HG03442 (cell line): Measurements from ENCODE around the gene DLGAP4.

Experiments used
- ATAC-seq: cut with Tn5 transposase; IDR thresholded peaks from one replicate; pipeline ENCODE4 v1.9.1; 2021; ENCODE audit warnings: mild to moderate bottlenecking, moderate library complexity; ENCODE audit not compliant: unreplicated experiment

Gene DLGAP4

DNA sequence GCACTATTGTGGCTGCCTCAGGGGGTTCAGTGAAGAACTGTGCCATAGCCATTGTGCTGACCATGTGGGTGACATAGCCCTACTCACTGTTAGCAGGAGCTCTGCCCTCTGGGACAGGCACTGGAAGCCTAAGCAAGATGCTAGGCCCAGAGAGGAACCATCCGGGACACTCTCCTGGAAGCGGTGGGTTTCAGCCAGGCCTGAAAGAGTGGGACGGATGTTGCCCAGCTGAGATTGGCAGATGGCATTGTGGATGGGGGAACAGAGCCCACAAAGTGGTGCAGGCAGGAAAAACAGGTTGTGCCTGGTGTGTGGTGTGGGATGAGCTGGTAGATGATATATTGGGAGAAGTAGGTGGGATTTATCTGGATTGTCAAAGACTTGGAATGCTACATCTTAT, 40.1 kb downstream of the DLGAP4 start:
- ATAC-seq: no peak

- no peak for ATAC-seq
Measured at GRCh38 chr20:36349384-36350170, 43.4 kb downstream of the DLGAP4 start.

DNA sequence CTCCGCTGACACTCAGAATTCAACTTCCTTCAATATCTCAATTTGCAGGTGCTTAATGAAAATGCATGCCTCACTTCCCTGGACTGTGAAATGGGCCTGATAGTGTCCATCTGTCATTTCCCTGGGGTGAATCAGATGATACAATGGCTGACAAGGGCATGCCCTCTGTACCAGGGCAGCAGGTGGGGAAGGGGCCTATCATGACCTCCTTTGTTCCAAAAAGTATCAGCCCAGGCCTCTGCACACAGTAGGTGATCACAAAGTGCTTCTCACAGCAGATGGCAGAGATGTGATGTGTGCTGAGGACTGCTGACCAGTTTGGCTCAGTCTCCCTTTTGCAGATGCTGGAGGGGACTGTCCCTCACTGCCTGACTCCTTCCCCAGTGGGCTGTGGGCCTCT, 44.3 kb downstream of the DLGAP4 start:
- no peak for ATAC-seq

DNA sequence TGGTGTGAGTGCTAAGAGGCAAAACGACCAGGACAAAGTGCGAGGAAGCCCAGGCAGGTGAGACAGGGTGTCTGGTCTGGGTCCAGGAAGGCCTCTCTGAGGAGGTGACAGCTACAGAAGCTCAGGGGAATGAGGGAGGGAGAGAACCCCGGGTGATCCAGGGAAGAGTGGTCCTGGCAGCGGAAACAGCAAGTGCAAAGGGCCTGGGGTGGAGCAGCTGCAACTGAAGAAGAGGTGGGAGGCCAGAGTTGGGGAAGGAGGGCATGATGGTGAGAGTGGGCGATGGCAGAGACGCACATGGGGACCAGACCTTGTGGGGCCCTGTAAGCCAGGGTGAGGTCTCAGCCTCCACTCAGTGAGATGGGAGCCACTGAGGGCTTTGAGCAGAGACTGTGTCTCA, 45.8 kb downstream of the DLGAP4 start:
- no peak for ATAC-seq

- no peak for ATAC-seq
Measured at GRCh38 chr20:36352843-36353553, 46.9 kb downstream of the DLGAP4 start.

GRCh38 chr20:36353740-36354139, 47.6 kb downstream of the DLGAP4 start:
- no peak for ATAC-seq

GRCh38 chr20:36355469-36356171, 49.5 kb downstream of the DLGAP4 start:
- ATAC-seq: no peak

GRCh38 chr20:36359668-36360406, 53.7 kb downstream of the DLGAP4 start:
- ATAC-seq: no peak

- ATAC-seq: no peak
Measured at GRCh38 chr20:36360429-36360828, 54.3 kb downstream of the DLGAP4 start.

- ATAC-seq: no peak
Measured at GRCh38 chr20:36361406-36361805, 55.3 kb downstream of the DLGAP4 start.

DNA sequence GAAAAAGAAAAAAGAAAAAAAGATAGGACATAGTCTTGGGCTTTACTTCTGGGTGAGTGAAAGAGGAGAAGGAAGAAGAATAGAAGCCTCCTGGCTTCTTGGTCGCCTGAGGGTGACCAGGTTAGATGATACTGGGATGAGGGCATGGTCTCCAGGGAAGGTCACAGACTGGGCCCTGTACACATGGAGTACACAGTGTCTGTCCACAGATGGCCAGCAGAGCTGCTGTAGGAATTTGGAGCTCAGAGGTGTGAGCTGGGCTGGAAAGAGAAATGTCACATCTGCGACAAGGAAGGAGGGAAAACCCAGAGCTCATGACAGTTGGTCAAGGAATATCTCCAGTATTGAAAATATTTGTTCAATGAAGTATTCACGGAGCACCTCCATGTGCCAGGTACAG, 56.1 kb downstream of the DLGAP4 start:
- no peak for ATAC-seq

GRCh38 chr20:36362978-36363713, 57.0 kb downstream of the DLGAP4 start:
- ATAC-seq: no peak

DNA sequence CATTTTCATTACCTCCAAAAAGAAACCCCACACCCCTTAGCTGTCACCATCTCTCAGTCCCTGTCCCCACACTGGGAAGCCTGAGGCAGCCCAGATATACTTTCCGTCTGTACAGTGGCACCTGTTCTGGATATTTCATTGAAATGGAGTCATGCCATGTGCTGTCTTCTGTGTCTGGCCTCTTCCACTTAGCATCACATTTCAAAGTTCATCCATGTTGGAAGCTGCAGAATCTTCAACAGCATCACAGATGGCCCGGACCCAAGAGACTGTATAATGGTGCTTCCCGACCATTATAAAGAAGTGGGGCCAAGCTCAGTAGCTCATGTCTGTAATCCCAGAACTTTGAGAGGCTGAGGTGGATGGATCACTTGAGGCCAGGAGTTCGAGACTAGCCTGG, 58.4 kb downstream of the DLGAP4 start:
- no peak for ATAC-seq

GRCh38 chr20:36366623-36367369, 60.7 kb downstream of the DLGAP4 start:
- ATAC-seq: no peak

- ATAC-seq: no peak
Measured at GRCh38 chr20:36367370-36367745, 61.2 kb downstream of the DLGAP4 start.

DNA sequence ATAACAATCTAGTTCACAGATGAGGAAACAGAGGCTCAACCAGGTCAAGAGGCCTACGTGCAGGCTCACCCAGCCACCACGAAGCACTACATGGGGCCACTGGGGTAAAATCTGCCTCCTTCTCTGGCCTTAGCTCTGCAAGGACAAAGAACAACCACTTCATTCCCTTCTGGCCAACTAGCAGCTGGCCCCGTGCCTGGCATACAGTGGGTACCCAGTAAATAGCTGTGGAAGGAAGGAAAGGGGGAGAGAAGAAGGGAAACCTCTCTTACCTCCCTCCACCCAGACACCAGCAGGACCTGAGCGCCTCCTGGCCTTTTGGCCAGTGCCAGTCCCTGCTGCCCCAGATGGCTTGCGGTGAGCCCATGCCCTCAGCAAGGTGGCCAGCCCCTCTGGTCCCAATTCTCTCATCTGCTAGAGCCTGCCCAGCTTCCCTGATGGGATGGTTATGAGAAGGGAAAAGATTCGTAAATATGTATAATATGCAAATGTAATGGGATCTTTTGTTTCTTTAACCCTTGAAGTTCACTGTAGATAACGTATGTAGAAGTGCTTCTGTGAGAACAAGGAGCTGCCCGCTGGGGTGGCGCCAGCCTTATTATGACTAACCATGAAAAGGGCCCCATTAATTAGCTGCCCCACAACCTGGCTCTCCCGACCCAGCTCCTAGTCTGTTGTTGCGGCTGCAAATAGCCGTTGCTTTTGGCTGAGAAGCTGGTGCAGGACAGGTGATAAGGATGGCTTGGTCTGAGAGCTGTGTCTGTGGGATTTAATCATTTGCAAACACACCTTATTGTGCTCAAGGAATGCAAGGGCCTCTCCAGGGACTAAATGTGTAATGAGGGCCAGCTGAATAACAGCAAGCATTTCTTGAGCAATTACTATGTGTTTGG, 62.0 kb downstream of the DLGAP4 start:
- ATAC-seq: no peak

- ATAC-seq: no peak
Measured at GRCh38 chr20:36368869-36369268, 62.7 kb downstream of the DLGAP4 start.

DNA sequence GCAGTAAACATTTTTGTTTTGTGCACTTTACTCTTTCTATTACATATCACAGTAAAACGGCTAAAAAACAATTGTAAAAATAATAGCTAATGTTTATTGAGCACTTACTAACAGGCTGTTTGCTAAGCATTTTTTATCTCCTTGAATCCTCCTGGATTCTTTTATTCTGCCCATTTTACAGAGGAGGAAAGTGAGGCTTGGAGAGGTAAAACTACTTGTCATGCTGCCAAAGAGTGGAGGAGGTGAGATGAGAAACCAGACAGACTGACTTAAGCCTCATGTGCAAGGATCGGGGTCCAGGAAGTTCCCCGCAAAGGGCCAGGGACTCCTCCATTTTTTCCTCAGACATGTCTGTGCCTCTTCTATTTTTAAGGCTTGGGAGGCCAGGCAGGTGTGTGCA, 63.6 kb downstream of the DLGAP4 start:
- no peak for ATAC-seq
